ENCODE measurements around the gene MAML3. TPM values are rescaled to one million over a fixed set of nuclear protein-coding genes. Genes with fewer than 3 reads are reported as not detected.

Gene MAML3
- total RNA-seq, 1 donor from 2014 or later = 8.1 TPM

- no peak overlapping the region for H3K4me3 ChIP-seq (ENCODE audit: insufficient read depth, low read depth, low read length)
- FAIRE-seq = no peak
- Mint-ChIP-seq H3K27ac (ENCODE audit: unreplicated experiment) (no peak overlapping the region), H3K27me3 (ENCODE audit: low read depth, unreplicated experiment) (no peaks in the 10 kb centered on the region), H3K9me3 (ENCODE audit: unreplicated experiment) (no peaks in the 10 kb centered on the region), H3K4me3 (ENCODE audit: unreplicated experiment) (no peak overlapping the region), H3K4me1 (ENCODE audit: low read depth, unreplicated experiment) (peaks cover 16% of the 10 kb centered on the region), H3K36me3 (ENCODE audit: low read depth, unreplicated experiment) (no peaks in the 10 kb centered on the region)
- H3K36me3 ChIP-seq (ENCODE audit: insufficient read depth, low read length) = no peaks in the 10 kb centered on the region
- no peak for DNase-seq (ENCODE audit: low read depth)
- H2AFZ ChIP-seq (ENCODE audit: low read depth, low read length) = no peak overlapping the region
- no peak for TF ChIP-seq CTCF (IDR thresholded peaks at IDR 0.05; ENCODE audit: insufficient read depth, low read depth, low read length)
- no peak for TF ChIP-seq EZH2 (IDR thresholded peaks at IDR 0.05; ENCODE audit: insufficient read depth, low read length)
- peaks cover 11% of the 10 kb centered on the region for H3K79me2 ChIP-seq (ENCODE audit: insufficient read depth, low read length)
- H3K4me2 ChIP-seq (ENCODE audit: low read length) = no peak overlapping the region
- H3K4me1 ChIP-seq (ENCODE audit: insufficient read depth, low read length) = peaks cover 10% of the 10 kb centered on the region
- H3K9me3 ChIP-seq (ENCODE audit: insufficient read depth, low read depth, low read length) = no peaks in the 10 kb centered on the region
- H3K27ac ChIP-seq (ENCODE audit: low read depth, low read length) = no peak overlapping the region
- H3K9ac ChIP-seq (ENCODE audit: low read length) = no peak overlapping the region
- no peaks in the 10 kb centered on the region for H3K27me3 ChIP-seq (ENCODE audit: insufficient read depth, low read length)
- H4K20me1 ChIP-seq (ENCODE audit: insufficient read depth, low read length) = no peaks in the 10 kb centered on the region
Observed at GRCh38 chr4:139668658-139669201, 485.3 kb downstream of the MAML3 start.

- no peak overlapping the region for H3K4me3 ChIP-seq (ENCODE audit: insufficient read depth, low read depth, low read length)
- H3K27ac Mint-ChIP-seq (ENCODE audit: unreplicated experiment) = no peak overlapping the region
- no peak overlapping the region for H3K4me3 Mint-ChIP-seq (ENCODE audit: unreplicated experiment)
- H4K20me1 ChIP-seq (ENCODE audit: insufficient read depth, low read length) = no peaks in the 10 kb centered on the region
- DNase-seq (ENCODE audit: low read depth) (no peak), FAIRE-seq (no peak)
- peaks cover 16% of the 10 kb centered on the region for H3K4me1 Mint-ChIP-seq (ENCODE audit: low read depth, unreplicated experiment)
- no peaks in the 10 kb centered on the region for H3K36me3 ChIP-seq (ENCODE audit: insufficient read depth, low read length)
- H3K4me2 ChIP-seq (ENCODE audit: low read length) = no peak overlapping the region
- no peaks in the 10 kb centered on the region for H3K9me3 ChIP-seq (ENCODE audit: insufficient read depth, low read depth, low read length)
- H3K27ac ChIP-seq (ENCODE audit: low read depth, low read length) = no peak overlapping the region
- H3K9me3 Mint-ChIP-seq (ENCODE audit: unreplicated experiment) = no peaks in the 10 kb centered on the region
- H3K27me3 ChIP-seq (ENCODE audit: insufficient read depth, low read length) = no peaks in the 10 kb centered on the region
- H2AFZ ChIP-seq (ENCODE audit: low read depth, low read length) = no peak overlapping the region
- H3K9ac ChIP-seq (ENCODE audit: low read length) = no peak overlapping the region
- H3K79me2 ChIP-seq (ENCODE audit: insufficient read depth, low read length) = peaks cover 11% of the 10 kb centered on the region
- no peaks in the 10 kb centered on the region for H3K27me3 Mint-ChIP-seq (ENCODE audit: low read depth, unreplicated experiment)
- peaks cover 10% of the 10 kb centered on the region for H3K4me1 ChIP-seq (ENCODE audit: insufficient read depth, low read length)
- H3K36me3 Mint-ChIP-seq (ENCODE audit: low read depth, unreplicated experiment) = no peaks in the 10 kb centered on the region
- TF ChIP-seq EZH2 (IDR thresholded peaks at IDR 0.05; ENCODE audit: insufficient read depth, low read length) (no peak), CTCF (IDR thresholded peaks at IDR 0.05; ENCODE audit: insufficient read depth, low read depth, low read length) (no peak)
Observed at GRCh38 chr4:139668036-139668435, 485.9 kb downstream of the MAML3 start.

Other genes starting within 250 kb of the MAML3 start
- gene SCOC, start 219.5 kb upstream of the MAML3 start, total RNA-seq = 59.1 and 60.8 TPM in 2 replicates

Measured in astrocyte (in vitro differentiated cells and primary cell).